Left renal cortex interstitium (tissue), 4 donors: ENCODE data around the gene ARL9. TPM values are rescaled to one million over a fixed set of nuclear protein-coding genes. Genes with fewer than 3 reads are reported as not detected.

Source experiments
- DNase-seq, 4 donors: peaks; one replicate each; pipeline ENCODE4 v3.0.0-alpha.2; 2013; ENCODE audit warnings: low read depth in 4 of 4, low spot score in 2 of 4, missing footprints in 1 of 4
- polyA plus RNA-seq, 4 donors: library from polyadenylated mRNA; unstranded; fragments of 120-200 nt; gene quantifications; one replicate each; pipeline ENCODE4 v1.2.1, GENCODE V29; 2013; ENCODE audit not compliant: insufficient read length in 4 of 4

The ARL9 gene
- polyA plus RNA-seq, 4 donors = 0.62 to 2.0 (median 1.2) TPM

DNA sequence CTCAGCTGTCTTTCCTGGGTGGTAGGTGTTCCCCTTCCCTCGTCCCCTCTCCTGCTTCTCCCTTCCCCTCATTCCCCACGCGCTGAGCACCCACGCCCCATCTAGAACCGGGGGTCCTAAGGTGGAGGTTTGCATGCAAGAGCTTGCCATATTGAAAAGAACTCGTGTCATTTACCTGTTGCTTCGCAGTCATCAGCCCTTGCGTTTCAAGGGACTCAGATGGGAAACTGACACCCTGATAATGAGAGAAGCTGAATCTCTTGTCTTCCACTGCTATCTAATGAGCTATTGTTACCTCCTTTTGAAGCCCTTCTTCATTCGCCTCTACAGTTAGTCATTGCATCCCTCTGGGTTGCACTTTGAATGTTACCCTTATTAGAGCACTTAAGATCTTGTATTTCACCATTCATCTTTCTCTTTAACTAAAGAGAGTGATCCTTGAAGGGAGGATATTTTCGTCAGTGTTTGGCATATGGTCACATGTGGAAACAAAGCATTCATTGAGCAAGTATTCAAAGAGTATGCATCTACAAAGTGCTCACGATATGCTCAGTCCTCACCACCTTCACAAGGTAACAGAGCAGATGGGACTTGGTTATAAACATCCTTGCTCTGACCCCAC, 25.7 kb downstream of the ARL9 start:
- no peak for DNase-seq

DNA sequence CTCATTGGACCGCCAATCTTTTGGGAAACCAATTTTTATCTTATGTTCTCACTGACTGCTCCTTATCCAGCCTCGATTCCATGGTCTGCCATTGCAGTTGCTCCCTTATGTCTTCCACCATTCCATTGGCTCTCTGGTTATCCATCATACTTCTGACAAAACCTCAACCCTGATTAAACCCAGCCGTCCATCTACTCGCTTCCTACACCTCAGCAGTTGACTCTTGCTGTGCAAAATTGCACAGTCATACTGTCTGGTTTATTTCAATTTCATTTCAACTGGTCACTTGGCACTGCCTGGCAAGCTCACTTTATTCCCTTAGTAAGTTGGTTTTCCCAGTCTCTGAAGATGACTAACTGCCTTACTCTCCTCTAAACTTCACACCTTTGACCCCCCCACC, 26.2 kb downstream of the ARL9 start:
- DNase-seq = no peak

DNA sequence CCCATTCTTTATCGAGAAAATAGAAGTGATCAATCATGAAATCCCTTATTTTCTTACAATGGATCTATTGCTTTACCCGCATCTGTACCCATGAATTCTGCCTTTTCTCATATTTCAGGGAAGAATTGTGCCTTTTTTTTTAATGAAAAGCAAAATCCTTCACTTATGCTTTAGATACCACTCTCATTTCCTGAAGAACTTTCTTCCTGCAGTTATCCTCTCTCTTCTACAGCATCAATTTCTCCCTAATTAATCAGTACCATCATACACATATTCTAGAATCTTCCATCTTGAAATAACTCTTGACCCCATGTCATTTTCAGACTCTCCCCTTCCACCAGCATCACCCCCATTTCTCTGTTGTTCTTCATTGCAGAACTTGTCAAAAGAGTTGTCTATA, 26.6 kb downstream of the ARL9 start:
- no peak for DNase-seq

DNA sequence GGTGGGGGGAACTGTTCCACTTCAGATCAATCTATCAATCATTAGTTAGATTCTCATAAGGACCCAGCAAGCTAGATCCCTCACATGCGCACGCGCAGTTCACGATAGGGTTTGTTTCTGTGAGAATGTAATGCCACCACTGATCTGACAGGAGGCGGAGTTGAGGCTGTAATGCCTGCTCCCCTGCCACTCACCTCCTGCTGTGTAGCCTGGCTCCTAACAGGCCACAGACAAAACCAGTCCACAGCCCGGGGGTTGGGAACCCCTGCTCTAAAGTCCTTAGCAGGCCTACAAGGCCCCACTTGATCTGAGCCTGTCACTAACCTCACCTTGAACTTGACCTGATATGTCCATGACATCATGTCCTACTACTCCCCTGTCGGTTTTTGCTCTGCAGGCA, 30.3 kb downstream of the ARL9 start:
- no peak for DNase-seq

DNA sequence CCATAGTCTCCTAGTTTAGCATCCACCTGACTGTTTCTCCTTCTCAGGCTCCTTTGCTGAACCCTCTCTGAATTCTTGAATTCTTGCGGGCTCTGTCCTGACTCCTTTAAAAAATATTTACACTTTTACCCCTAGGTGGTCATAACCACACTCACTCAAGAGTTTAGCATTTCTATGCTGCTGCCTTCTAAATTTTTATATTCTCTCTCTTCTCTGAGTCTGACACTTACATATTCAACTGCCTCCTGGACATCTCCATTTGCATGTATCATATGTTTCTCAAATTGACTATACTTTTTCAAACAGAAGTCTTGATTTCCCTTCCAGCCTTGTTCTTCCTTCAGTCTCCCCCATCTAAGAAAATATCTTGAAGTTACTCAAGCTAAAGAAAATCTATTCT, 31.6 kb downstream of the ARL9 start:
- no peak for DNase-seq

DNA sequence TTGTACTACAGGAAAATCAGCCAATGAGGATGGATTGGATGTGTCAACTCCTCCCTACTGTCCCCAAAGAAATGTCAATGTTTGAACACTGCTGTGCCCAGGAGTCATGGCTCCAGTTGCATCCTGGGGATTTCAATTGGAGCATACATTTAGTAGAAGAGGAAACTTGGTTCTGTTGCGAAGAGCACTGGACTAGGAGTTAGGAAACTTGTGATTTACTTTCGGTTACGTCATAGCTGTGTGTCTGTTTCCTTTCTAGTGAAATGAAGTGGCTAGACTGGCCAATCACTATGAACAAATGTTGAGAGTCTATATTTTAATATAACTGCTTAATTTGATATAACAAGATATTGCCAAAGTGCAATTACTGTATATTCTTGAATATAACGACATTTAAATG, 35.2 kb downstream of the ARL9 start:
- DNase-seq = no peak

DNA sequence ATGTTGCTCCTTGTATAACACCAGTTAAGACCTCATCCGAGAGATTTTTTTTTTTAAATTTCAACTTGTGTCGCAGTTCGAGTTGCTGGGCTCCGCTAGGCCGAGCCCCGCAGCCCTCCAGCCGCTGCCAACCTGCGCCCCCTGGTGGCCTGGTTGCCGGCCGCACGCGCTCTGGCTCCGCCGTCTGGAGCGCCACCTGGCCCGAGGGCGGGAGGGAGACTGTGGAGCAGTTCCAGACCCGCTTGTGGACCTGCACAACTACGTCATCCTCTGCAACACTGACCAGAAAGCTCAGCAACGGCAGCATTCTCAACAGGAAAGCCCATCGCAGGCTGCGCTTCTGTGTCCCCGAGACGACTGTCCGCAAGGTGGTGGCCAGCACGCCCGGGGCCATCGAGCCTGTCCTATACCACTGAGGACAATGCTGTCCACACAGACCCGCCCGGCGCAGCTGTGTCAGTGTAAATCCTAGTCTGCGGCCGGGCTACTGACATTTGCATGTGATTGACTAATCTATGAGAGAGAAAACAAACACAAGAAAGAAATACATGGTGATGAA, 39.1 kb downstream of the ARL9 start:
- DNase-seq = peak; percentile 63 to 79 (median 67)

DNA sequence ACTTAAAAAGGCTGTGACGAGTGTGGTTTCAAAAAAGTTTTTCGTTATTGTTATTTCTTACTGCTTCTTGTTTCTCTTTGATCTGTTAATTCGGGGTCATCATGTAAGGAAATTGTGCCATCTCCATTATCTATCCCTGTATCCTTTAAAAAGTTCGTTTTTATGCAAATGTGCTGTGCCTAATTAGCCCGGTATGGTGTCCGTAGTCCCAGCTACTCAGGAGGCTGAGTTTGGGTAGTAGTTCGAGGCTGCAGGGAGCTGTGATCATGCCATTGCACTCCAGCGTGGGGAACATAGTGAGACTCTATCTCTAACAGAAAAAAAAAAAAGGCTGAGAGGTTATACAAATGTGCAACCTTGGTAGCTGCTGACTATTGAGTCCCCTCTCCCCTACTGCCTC, 45.1 kb downstream of the ARL9 start:
- no peak for DNase-seq

DNA sequence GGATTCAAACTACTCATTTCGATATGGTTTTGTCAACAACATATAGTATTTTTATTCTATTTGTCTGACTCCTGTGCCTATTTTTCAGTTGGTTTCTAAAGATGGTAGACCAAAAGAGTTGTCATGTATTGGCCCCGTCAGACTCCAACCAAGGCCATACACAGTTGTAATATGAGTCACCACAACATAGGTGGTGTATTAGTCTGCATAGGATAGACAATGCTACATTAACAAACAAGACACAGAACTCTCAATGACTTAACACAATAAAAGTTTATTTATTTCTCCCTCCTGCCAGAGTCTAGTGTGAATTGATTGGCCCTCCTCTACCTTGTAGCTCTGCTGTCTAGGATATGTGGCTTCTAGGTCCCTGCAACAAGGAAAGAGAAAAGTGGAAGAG, 45.9 kb downstream of the ARL9 start:
- DNase-seq = no peak

DNA sequence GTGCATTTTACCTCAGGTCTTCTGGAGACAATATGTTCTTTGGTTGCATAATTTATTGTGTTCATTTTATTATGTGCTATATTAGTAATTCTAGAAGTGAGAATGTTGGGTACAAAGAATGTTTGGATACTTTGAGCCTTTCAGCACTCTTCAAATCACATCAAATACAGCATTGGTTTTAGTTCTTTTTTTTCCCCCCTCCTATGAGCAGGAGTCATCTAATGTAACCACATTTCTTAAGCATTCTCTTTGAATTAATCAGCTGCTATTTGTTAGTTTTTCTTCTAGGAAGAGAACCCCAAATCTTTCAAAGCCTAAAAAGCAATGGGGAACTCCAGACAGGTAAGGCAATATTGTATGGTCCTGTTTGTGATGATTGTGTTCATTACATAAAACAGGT, 46.7 kb downstream of the ARL9 start:
- DNase-seq = no peak

DNA sequence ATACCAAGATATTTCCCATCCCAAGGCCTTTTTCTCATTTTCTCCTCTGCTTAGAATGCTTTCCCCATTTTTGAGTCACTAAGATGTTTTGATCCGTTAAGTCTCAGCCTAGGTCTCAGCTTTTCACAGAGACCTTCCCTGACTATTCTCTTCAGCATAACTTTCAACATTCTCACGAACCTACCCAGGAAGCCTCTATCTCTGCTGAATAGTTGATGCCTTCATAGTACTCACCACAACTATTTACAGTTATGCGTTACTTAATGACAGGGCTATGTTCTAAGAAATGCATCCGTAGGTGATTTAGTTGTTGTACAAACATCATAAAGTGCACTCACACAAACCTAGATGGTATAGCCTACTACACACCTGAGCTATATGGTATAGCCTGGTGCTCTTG, 64.5 kb downstream of the ARL9 start:
- no peak for DNase-seq

Other genes starting within 250 kb of the ARL9 start
- gene AASDH, start 118.3 kb upstream of the ARL9 start, polyA plus RNA-seq = 10 to 100 TPM; 18.8 to 28.8 (median 25.3) TPM
- gene PPAT, start 70.2 kb upstream of the ARL9 start, polyA plus RNA-seq = 10 to 100 TPM; 24.7 to 30.3 (median 25.2) TPM
- gene PAICS, start 69.5 kb upstream of the ARL9 start, polyA plus RNA-seq = 100 to 1,000 TPM; 104 to 123 (median 118) TPM
- 100 to 1,000 TPM; 118 to 128 (median 125) TPM for gene SRP72, start 38.2 kb upstream of the ARL9 start, polyA plus RNA-seq
- 10 to 100 TPM; 10.7 to 19.6 (median 15.6) TPM for gene HOPX, start 175.5 kb downstream of the ARL9 start, polyA plus RNA-seq